GM12872 (cell line): ENCODE results near the gene STK32C.

ENCODE experiments used
- TF ChIP-seq, protein P1 (sequence below): IDR thresholded peaks from 3 replicates; pipeline ENCODE4 v1.5.1; 2011; ENCODE audit warnings: low read depth, mild to moderate bottlenecking, low read length, moderate library complexity; ENCODE audit not compliant: insufficient read depth

STK32C gene

GRCh38 chr10:132206806-132207535 lies 100.8 kb downstream of the STK32C start:
- TF ChIP-seq, protein P1, sequence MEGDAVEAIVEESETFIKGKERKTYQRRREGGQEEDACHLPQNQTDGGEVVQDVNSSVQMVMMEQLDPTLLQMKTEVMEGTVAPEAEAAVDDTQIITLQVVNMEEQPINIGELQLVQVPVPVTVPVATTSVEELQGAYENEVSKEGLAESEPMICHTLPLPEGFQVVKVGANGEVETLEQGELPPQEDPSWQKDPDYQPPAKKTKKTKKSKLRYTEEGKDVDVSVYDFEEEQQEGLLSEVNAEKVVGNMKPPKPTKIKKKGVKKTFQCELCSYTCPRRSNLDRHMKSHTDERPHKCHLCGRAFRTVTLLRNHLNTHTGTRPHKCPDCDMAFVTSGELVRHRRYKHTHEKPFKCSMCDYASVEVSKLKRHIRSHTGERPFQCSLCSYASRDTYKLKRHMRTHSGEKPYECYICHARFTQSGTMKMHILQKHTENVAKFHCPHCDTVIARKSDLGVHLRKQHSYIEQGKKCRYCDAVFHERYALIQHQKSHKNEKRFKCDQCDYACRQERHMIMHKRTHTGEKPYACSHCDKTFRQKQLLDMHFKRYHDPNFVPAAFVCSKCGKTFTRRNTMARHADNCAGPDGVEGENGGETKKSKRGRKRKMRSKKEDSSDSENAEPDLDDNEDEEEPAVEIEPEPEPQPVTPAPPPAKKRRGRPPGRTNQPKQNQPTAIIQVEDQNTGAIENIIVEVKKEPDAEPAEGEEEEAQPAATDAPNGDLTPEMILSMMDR: no peak

GRCh38 chr10:132206377-132206745 lies 101.4 kb downstream of the STK32C start:
- TF ChIP-seq, protein P1: no peak

DNA sequence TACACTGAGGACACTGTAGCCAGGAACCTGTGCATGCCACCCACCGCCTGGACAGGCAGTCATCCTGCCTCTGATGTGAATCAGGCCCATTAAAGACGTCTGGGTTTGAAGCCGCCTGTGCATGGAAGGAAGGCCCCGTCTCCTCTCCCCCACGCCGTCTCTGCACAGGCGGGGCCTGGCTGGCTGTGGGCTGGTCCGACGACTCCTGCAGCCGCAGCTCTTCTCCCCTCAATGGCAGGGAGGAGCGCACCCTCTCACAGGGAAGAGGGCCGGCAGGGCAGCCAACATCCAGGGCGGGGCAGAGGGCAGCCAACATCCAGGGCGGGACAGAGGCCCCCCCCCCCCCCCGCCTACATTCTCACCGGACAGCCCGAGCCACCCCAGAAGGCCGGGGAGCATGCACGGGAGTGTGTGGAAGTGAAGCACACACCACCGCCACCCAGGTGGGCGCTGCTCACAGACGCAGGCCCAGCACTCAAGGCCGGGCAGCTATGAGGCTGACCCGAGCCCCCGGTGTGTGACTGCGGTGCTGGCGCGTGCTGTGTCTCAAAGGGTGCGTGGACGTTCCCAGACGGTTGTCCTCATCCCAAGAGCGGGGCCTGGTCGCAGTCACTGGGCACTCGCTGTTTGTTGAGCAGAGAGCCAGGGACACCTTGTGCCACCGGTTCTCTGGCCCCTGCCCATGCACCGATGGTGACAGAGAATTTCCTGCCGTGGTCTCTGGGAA lies 101.9 kb downstream of the STK32C start:
- TF ChIP-seq, protein P1: no peak

DNA sequence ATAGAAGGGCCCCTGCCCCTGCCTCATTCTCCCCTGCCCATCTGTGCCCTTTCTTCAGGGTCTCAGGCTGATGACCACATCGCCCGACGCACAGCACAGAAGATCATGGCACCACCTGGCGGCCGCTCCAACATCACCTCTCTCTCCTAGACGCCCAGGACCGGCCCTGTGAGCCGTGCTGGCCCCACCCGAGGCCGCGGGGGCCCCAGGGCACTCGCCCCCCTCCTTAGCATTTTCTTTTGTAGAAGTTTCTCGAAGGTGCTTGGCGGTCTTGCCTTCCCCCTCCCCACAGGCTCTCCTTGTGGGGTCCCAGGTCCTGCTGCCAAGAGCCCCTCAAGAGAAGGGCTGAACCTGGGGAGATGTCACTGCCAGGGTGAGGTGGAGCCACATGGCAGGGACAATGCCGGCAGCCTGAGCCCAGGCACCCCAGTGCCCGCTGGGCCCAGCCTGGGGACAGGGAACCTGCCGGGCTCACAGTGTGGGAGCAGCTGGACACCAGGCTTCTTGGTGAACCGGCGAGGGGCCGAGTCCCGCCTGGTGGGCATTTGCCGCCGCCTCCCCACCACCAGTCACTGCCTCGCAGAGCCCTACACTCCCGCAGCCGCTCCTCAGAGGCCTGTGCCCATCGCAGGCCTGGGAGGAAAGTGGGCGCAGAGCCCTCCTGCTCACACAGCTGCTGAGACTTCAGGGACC lies 102.8 kb downstream of the STK32C start:
- TF ChIP-seq, protein P1: no peak

GRCh38 chr10:132204078-132204780 lies 103.5 kb downstream of the STK32C start:
- TF ChIP-seq, protein P1: no peak

DNA sequence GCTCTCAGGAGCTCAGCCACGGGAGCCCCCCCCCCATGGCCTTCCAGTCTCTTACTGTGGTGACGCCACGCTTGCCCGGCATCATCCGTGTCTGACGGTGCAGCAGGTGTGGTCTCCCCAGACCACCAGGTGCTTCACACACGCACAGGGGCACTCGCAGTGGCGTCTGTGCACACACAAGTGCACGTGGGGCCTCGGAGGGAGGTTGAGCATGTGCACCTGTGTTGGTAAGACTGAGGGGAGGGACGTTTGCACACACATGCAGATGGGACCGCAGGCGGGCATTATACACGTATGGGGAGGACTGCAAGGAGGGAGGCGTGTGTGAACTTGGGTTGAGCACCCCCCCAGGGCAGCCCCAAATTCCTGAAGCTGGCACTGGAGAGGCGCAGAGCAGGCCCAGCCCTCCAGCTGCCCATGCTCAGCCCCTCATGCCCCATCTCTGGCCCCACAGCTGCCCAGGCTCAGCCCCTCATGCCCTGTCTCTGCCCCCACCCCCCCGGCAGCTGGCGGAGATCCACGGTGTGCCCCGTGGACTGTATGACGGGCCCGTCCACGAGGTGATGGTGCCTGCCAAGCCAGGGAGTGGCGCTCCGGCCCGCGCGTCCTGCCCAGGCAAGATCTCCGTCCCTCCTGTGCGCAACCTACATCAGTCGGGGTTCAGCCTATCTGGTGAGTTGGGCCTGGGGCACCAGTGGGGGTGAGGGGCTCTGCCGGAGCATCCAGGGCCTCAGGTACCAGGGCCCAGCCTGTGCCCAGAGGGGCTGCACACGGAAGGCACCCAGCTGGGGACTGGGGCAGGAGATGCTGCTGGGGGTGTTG lies 104.3 kb downstream of the STK32C start:
- TF ChIP-seq, protein P1: no peak
